Measurements from ENCODE around the gene NRDC.

DNA sequence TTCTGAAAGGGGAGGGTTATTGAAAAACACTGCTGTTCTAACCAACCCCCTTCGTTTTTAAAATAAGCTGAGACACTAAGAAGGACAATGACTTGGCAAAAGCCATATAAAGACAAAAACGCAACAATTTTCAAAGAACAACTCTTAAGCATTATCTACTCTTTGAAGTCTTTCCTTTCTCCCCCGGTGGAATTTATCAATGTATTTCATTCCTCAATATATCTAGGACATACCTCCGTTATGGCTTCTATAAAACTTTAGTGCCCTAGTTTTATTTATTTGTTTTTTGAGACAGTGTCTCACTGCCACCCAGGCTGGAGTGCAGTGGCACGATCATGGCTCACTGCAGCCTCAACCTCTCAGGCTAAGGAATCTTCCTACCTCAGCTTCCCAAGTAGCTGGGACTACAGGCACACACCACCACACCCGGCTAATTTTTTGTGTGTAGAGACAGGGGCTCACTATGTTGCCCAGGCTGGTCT lies 3.2 kb downstream of the NRDC start:
- TF ChIP-seq CTCF (IDR thresholded peaks at IDR 0.05) = no peak
- TF ChIP-seq POLR2A (IDR thresholded peaks at IDR 0.05) = no peak
- TF ChIP-seq EP300 (IDR thresholded peaks at IDR 0.05) = no peak
